Thoracic aorta (tissue), 2 donors: ENCODE results near the gene THBD. TPM values are rescaled to one million over a fixed set of nuclear protein-coding genes. Genes with fewer than 3 reads are reported as not detected.

ENCODE experiments used
- ATAC-seq: fragments of 150-250 bp; one replicate; pipeline ENCODE4 v1.8.0; 2017; ENCODE audit warnings: low read depth; ENCODE audit not compliant: insufficient number of reproducible peaks, low FRiP score
- DNase-seq: peaks from one replicate; pipeline ENCODE4 v3.0.0-alpha.2; 2020; ENCODE audit warnings: low spot score
- H3K27ac ChIP-seq, 2 donors: fragments of 200-600 bp; sonication (generic); 1 replicate in 1 of 2; 2 replicates in 1 of 2; pipeline ENCODE4 v1.5.1; 2016; ENCODE audit warnings: mild to moderate bottlenecking in 2 of 2, moderate library complexity in 2 of 2
- H3K27me3 ChIP-seq: fragments of 200-600 bp; sonication (generic); replicated peaks from 2 replicates; pipeline ENCODE4 v1.6.0; 2016; ENCODE audit warnings: mild to moderate bottlenecking; ENCODE audit not compliant: insufficient read depth
- H3K36me3 ChIP-seq: fragments of 200-600 bp; sonication (generic); one replicate; pipeline ENCODE4 v1.5.1; 2016
- H3K4me1 ChIP-seq, 2 donors: fragments of 200-600 bp; sonication (generic); 1 replicate in 1 of 2; 2 replicates in 1 of 2; pipeline versions ENCODE4 v1.5.1 to v1.6.0; 2016; ENCODE audit warnings: low read depth in 2 of 2, mild to moderate bottlenecking in 1 of 2; ENCODE audit not compliant: control insufficient read depth in 1 of 2
- H3K4me3 ChIP-seq: fragments of 200-600 bp; sonication (generic); 2 replicates; pipeline ENCODE4 v1.5.1; 2016; ENCODE audit warnings: mild to moderate bottlenecking
- H3K9me3 ChIP-seq: fragments of 200-600 bp; sonication (generic); 2 replicates; pipeline ENCODE4 v1.5.1; 2016
- CTCF ChIP-seq: fragments of 200-600 bp; sonication (generic); IDR thresholded peaks from one replicate; pipeline ENCODE4 v1.5.1; 2019; ENCODE audit warnings: antibody characterized with exemption
- total RNA-seq, 2 donors: library from RNA; depleted of rRNA; stranded (reverse); fragments of >200 nt; gene quantifications; one replicate each; pipeline versions ENCODE4 v1.1.0 to v1.2.3, GENCODE V29; 2016

Gene THBD
- total RNA-seq, 2 donors from 2014 or later = 106 to 266 TPM

- no peak for ATAC-seq
- TF ChIP-seq CTCF = no peak
- H3K27me3 ChIP-seq = no peaks in the 10 kb centered on the region
- no peak for DNase-seq
- H3K36me3 ChIP-seq = no peaks in the 10 kb centered on the region
- H3K9me3 ChIP-seq = no peaks in the 10 kb centered on the region
- no peak overlapping the region for H3K27ac ChIP-seq
- H3K4me3 ChIP-seq = no peak overlapping the region
- no peaks in the 10 kb centered on the region for H3K4me1 ChIP-seq
Observed at GRCh38 chr20:23019403-23019802, 30.1 kb downstream of the THBD start.

GRCh38 chr20:23018941-23019340, 30.5 kb downstream of the THBD start:
- Histone ChIP-seq H3K4me1 (no peaks in the 10 kb centered on the region), H3K4me3 (no peak overlapping the region), H3K27me3 (no peaks in the 10 kb centered on the region), H3K9me3 (no peaks in the 10 kb centered on the region), H3K27ac (no peak overlapping the region), H3K36me3 (no peaks in the 10 kb centered on the region)
- no peak for TF ChIP-seq CTCF
- DNase-seq (no peak), ATAC-seq (no peak)

GRCh38 chr20:23018432-23018831, 31.0 kb downstream of the THBD start:
- TF ChIP-seq CTCF = no peak
- no peaks in the 10 kb centered on the region for H3K9me3 ChIP-seq
- no peaks in the 10 kb centered on the region for H3K4me1 ChIP-seq
- ATAC-seq (no peak), DNase-seq (no peak)
- no peaks in the 10 kb centered on the region for H3K27me3 ChIP-seq
- H3K27ac ChIP-seq = no peak overlapping the region
- no peak overlapping the region for H3K4me3 ChIP-seq
- no peaks in the 10 kb centered on the region for H3K36me3 ChIP-seq

- no peak overlapping the region for H3K4me3 ChIP-seq
- TF ChIP-seq CTCF = no peak
- H3K4me1 ChIP-seq = no peaks in the 10 kb centered on the region
- H3K27me3 ChIP-seq = no peaks in the 10 kb centered on the region
- ATAC-seq = no peak
- no peak overlapping the region for H3K27ac ChIP-seq
- H3K9me3 ChIP-seq = no peaks in the 10 kb centered on the region
- no peaks in the 10 kb centered on the region for H3K36me3 ChIP-seq
- DNase-seq = no peak
Observed at GRCh38 chr20:23017516-23017915, 32.0 kb downstream of the THBD start.

GRCh38 chr20:23013429-23013828, 36.0 kb downstream of the THBD start:
- DNase-seq (no peak), ATAC-seq (no peak)
- Histone ChIP-seq H3K27ac (no peak overlapping the region), H3K9me3 (no peaks in the 10 kb centered on the region), H3K27me3 (no peaks in the 10 kb centered on the region), H3K4me1 (no peaks in the 10 kb centered on the region), H3K4me3 (no peak overlapping the region), H3K36me3 (no peaks in the 10 kb centered on the region)
- TF ChIP-seq CTCF = no peak
